ENCODE measurements around the gene USP24. TPM values are rescaled to one million over a fixed set of nuclear protein-coding genes. Genes with fewer than 3 reads are reported as not detected.

Gene USP24
- total RNA-seq, 1 donor from 2014 or later = 35.8 TPM

DNA sequence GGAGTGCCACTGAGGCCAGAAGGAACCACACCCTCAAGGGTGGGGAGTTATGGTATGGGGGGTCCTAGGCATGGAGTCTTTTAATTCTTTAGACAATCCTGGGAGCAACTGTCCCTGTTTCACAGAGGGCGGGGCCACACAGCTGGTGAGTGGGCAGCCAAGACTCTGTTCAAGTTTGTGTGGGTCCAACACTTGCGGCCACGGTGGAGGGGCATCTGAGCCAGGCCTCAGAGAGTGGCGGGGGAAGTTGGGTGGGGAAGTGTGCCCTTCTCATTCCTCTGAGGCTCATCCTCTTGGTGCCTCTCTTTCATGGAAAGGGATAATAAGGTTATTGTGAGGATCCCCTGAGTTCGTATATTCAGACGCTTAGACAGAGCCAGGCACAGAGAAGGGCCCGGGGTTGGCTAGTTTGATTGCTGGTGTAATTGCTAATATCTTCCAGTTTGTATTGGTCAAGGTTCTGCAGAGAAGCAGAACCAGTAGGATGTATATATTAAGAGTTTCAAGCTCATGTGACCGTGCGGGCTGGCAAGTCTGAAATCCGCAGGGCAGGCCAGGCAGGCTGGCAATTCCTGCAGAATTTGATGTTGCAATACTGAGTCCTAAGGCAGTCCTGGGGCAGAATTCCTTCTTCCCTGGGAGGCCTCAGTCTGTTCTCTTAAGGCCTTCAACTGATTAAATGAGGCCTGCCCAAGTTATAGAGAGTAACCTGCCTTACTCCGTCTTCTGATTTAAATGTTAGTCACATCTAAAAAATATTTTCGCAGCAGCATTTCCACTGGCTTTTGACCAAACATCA, 159.9 kb downstream of the USP24 start:
- H3K27ac ChIP-seq = no peak overlapping the region
- H3K4me1 ChIP-seq = no peaks in the 10 kb centered on the region
- intact Hi-C loops (cut with DNase I) = no loop called here
- no peak for DNase-seq (ENCODE audit: extremely low spot score in 2 of 2)
- H3K4me3 ChIP-seq = no peak overlapping the region
- H3K27me3 ChIP-seq = no peaks in the 10 kb centered on the region
- no peaks in the 10 kb centered on the region for H3K36me3 ChIP-seq
- H3K9me3 ChIP-seq = no peaks in the 10 kb centered on the region
- TF ChIP-seq POLR2AphosphoS5 (IDR thresholded peaks at IDR 0.05; ENCODE audit: insufficient read depth in 1 of 2, low read depth in 1 of 2) (no peak), POLR2A (IDR thresholded peaks at IDR 0.05) (no peak)
- TF ChIP-seq, protein P1, sequence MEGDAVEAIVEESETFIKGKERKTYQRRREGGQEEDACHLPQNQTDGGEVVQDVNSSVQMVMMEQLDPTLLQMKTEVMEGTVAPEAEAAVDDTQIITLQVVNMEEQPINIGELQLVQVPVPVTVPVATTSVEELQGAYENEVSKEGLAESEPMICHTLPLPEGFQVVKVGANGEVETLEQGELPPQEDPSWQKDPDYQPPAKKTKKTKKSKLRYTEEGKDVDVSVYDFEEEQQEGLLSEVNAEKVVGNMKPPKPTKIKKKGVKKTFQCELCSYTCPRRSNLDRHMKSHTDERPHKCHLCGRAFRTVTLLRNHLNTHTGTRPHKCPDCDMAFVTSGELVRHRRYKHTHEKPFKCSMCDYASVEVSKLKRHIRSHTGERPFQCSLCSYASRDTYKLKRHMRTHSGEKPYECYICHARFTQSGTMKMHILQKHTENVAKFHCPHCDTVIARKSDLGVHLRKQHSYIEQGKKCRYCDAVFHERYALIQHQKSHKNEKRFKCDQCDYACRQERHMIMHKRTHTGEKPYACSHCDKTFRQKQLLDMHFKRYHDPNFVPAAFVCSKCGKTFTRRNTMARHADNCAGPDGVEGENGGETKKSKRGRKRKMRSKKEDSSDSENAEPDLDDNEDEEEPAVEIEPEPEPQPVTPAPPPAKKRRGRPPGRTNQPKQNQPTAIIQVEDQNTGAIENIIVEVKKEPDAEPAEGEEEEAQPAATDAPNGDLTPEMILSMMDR (IDR thresholded peaks at IDR 0.05) = no peak

- H3K27ac ChIP-seq = no peak overlapping the region
- no peaks in the 10 kb centered on the region for H3K36me3 ChIP-seq
- H3K4me1 ChIP-seq = no peaks in the 10 kb centered on the region
- no peak for DNase-seq (ENCODE audit: extremely low spot score in 2 of 2)
- TF ChIP-seq POLR2AphosphoS5 (IDR thresholded peaks at IDR 0.05; ENCODE audit: insufficient read depth in 1 of 2, low read depth in 1 of 2) (no peak), POLR2A (IDR thresholded peaks at IDR 0.05) (no peak)
- TF ChIP-seq, protein P1 (IDR thresholded peaks at IDR 0.05) = no peak
- no peak overlapping the region for H3K4me3 ChIP-seq
- intact Hi-C loops (cut with DNase I) = no loop called here
- no peaks in the 10 kb centered on the region for H3K27me3 ChIP-seq
- H3K9me3 ChIP-seq = no peaks in the 10 kb centered on the region
These were observed 160.8 kb downstream of the USP24 start for GRCh38 chr1:55054396-55054795.

GRCh38 chr1:55053265-55053954, 161.8 kb downstream of the USP24 start:
- Histone ChIP-seq H3K36me3 (no peaks in the 10 kb centered on the region), H3K4me3 (no peak overlapping the region), H3K9me3 (no peaks in the 10 kb centered on the region), H3K27ac (no peak overlapping the region), H3K4me1 (no peaks in the 10 kb centered on the region), H3K27me3 (no peaks in the 10 kb centered on the region)
- intact Hi-C loops (cut with DNase I) = no loop called here
- DNase-seq (ENCODE audit: extremely low spot score in 2 of 2) = no peak
- TF ChIP-seq, protein P1 (IDR thresholded peaks at IDR 0.05) = no peak
- TF ChIP-seq POLR2A (IDR thresholded peaks at IDR 0.05) (no peak), POLR2AphosphoS5 (IDR thresholded peaks at IDR 0.05; ENCODE audit: insufficient read depth in 1 of 2, low read depth in 1 of 2) (no peak)

GRCh38 chr1:55052221-55053142, 162.7 kb downstream of the USP24 start:
- H3K27me3 ChIP-seq = no peaks in the 10 kb centered on the region
- no peaks in the 10 kb centered on the region for H3K36me3 ChIP-seq
- H3K4me3 ChIP-seq = no peak overlapping the region
- TF ChIP-seq POLR2A (IDR thresholded peaks at IDR 0.05) (no peak), POLR2AphosphoS5 (IDR thresholded peaks at IDR 0.05; ENCODE audit: insufficient read depth in 1 of 2, low read depth in 1 of 2) (no peak)
- TF ChIP-seq, protein P1 (IDR thresholded peaks at IDR 0.05) = no peak
- H3K9me3 ChIP-seq = no peaks in the 10 kb centered on the region
- no peaks in the 10 kb centered on the region for H3K4me1 ChIP-seq
- intact Hi-C loops (cut with DNase I) = no loop called here
- H3K27ac ChIP-seq = no peak overlapping the region
- no peak for DNase-seq (ENCODE audit: extremely low spot score in 2 of 2)
